NCI-H460 (cell line): ENCODE results near the gene DGLUCY. TPM values are rescaled to one million over a fixed set of nuclear protein-coding genes. Genes with fewer than 3 reads are reported as not detected.
"Not testable (repeated sequence)": the region's sequence is repeated elsewhere in the genome, so short reads cannot be mapped to it uniquely, and the experiment has no call there.

ENCODE experiments used
- DNase-seq: peaks from one replicate; pipeline ENCODE4 v3.0.0-alpha.2; 2016; ENCODE audit warnings: low read depth; ENCODE audit errors: extremely low read depth
- total RNA-seq: library from RNA; depleted of rRNA; stranded (reverse); fragments of >200 nt; shearing (Covaris generic); gene quantifications from 2 replicates; pipeline ENCODE4 v1.2.3, GENCODE V29; 2014

Gene DGLUCY
- total RNA-seq, 1 experiment from 2014 or later: 8.3 TPM

GRCh38 chr14:91255026-91255695 lies 141.3 kb downstream of the DGLUCY start:
- no peak for DNase-seq

- no peak for DNase-seq
These were observed 142.8 kb downstream of the DGLUCY start for GRCh38 chr14:91256661-91257060.

GRCh38 chr14:91257328-91258010 lies 143.6 kb downstream of the DGLUCY start:
- DNase-seq: no peak

GRCh38 chr14:91258011-91258618 lies 144.2 kb downstream of the DGLUCY start:
- no peak for DNase-seq

- no peak for DNase-seq
These were observed 145.0 kb downstream of the DGLUCY start for GRCh38 chr14:91258876-91259275.

- DNase-seq: no peak
These were observed 147.2 kb downstream of the DGLUCY start for GRCh38 chr14:91261115-91261514.

GRCh38 chr14:91261986-91262549 lies 148.2 kb downstream of the DGLUCY start:
- no peak for DNase-seq

GRCh38 chr14:91263329-91263728 lies 149.5 kb downstream of the DGLUCY start:
- DNase-seq: no peak

- no peak for DNase-seq
These were observed 150.6 kb downstream of the DGLUCY start for GRCh38 chr14:91264151-91265150.

- DNase-seq: no peak
These were observed 151.5 kb downstream of the DGLUCY start for GRCh38 chr14:91265404-91265803.

- not testable (repeated sequence) for DNase-seq
These were observed 152.4 kb downstream of the DGLUCY start for GRCh38 chr14:91266276-91266675.

GRCh38 chr14:91267965-91268437 lies 154.1 kb downstream of the DGLUCY start:
- no peak for DNase-seq

- no peak for DNase-seq
These were observed 155.5 kb downstream of the DGLUCY start for GRCh38 chr14:91269076-91269991.

- no peak for DNase-seq
These were observed 156.3 kb downstream of the DGLUCY start for GRCh38 chr14:91270188-91270587.

GRCh38 chr14:91270619-91271018 lies 156.7 kb downstream of the DGLUCY start:
- no peak for DNase-seq

- no peak for DNase-seq
These were observed 157.8 kb downstream of the DGLUCY start for GRCh38 chr14:91271639-91272038.

GRCh38 chr14:91272341-91273272 lies 158.7 kb downstream of the DGLUCY start:
- DNase-seq: no peak

- DNase-seq: no peak
These were observed 159.5 kb downstream of the DGLUCY start for GRCh38 chr14:91273273-91273884.
